K562 (cell line): ENCODE measurements around the gene PHF21A. TPM values are rescaled to one million over a fixed set of nuclear protein-coding genes. Genes with fewer than 3 reads are reported as not detected.
A peak's percentile ranks its signal among the peaks of the same experiment; 100 is the strongest.

Source experiments
- ARID1B ChIP-seq: fragments of 450-650 bp; IDR thresholded peaks from 2 replicates; pipeline ENCODE4 v1.6.1; 2016; ENCODE audit warnings: antibody characterized with exemption, mild to moderate bottlenecking, inconsistent platforms
- CBFA2T3 ChIP-seq: fragments of 450-650 bp; IDR thresholded peaks from 2 replicates; pipeline ENCODE4 v1.6.1; 2017
- CEBPB ChIP-seq: fragments of 450-650 bp; IDR thresholded peaks from 2 replicates; pipeline ENCODE4 v1.6.1; 2016; ENCODE audit warnings: missing genetic modification characterization, missing compliant biosample characterization
- CXXC5 ChIP-seq: fragments of 250-450 bp; sonication (Bioruptor Pico); IDR thresholded peaks from 2 replicates; pipeline ENCODE4 v1.8.0; 2022; ENCODE audit warnings: inconsistent platforms, mild to moderate bottlenecking, moderate library complexity
- MEIS2 ChIP-seq: fragments of 450-650 bp; IDR thresholded peaks from 2 replicates; pipeline ENCODE4 v1.6.1; 2014; ENCODE audit warnings: mild to moderate bottlenecking; ENCODE audit not compliant: partially characterized antibody
- NEUROD1 ChIP-seq: fragments of 150-350 bp; IDR thresholded peaks from 2 replicates; pipeline ENCODE4 v1.6.1; 2014; ENCODE audit warnings: borderline replicate concordance, low read length, low read depth; ENCODE audit not compliant: partially characterized antibody
- NUFIP1 ChIP-seq: fragments of 450-650 bp; IDR thresholded peaks from 2 replicates; pipeline ENCODE4 v1.6.1; 2018; ENCODE audit not compliant: partially characterized antibody
- PBX2 ChIP-seq, 2 experiments: IDR thresholded peaks in 1 of 2; conservative IDR thresholded peaks in 1 of 2; 2 replicates each; pipeline ENCODE4 v1.6.1; 2016; ENCODE audit warnings: low read depth in 2 of 2, mild to moderate bottlenecking in 1 of 2, missing compliant biosample characterization in 1 of 2, missing genetic modification characterization in 1 of 2, moderate library complexity in 1 of 2
- TRIM24 ChIP-seq, 2 experiments: fragments of 450-650 bp; IDR thresholded peaks; 2 replicates each; pipeline ENCODE4 v1.6.1; 2016
- U2AF1 ChIP-seq: fragments of 200-400 bp; formaldehyde crosslinking; optimal IDR thresholded peaks from 2 replicates; pipeline ENCODE3; 2017; ENCODE audit warnings: mild to moderate bottlenecking, low read depth, low read length, moderate library complexity
- ZNF655 ChIP-seq: fragments of 250-450 bp; sonication (Bioruptor Pico); IDR thresholded peaks from 2 replicates; pipeline ENCODE4 v1.5.0; 2021
- ZNF717 ChIP-seq: fragments of 250-450 bp; sonication (Bioruptor Pico); IDR thresholded peaks from 2 replicates; pipeline ENCODE4 v1.5.0; 2021
- polyA plus RNA-seq, 8 experiments: library from polyadenylated mRNA; depleted of rRNA in 4 of 8; stranded (reverse) in 5 of 8; unstranded in 3 of 8; fragments of >200 nt; fragmentation: Nextera tagmentation in 2 of 8; fragmentation: Illumina TruSeq in 1 of 8; extraction: Ambion mirVana in 2 of 8; extraction: Trizol in 1 of 8; gene quantifications; 2 replicates each; pipeline versions ENCODE4 v1.2.1 to v1.2.3, GENCODE V29; 2011 to 2014; ENCODE audit warnings: inconsistent platforms in 1 of 8, missing spikeins in 1 of 8
- total RNA-seq, 7 experiments: library from RNA; depleted of rRNA in 6 of 7; stranded (reverse); fragments of >200 nt in 6 of 7; fragmentation: Illumina TruSeq in 2 of 7; extraction: Trizol in 2 of 7; gene quantifications; 2 replicates each; pipeline versions ENCODE4 v1.2.1 to v1.2.3, GENCODE V29; 2011 to 2021; ENCODE audit warnings: low replicate concordance in 1 of 7

Gene PHF21A
- total and polyA plus RNA-seq, 9 of the 15 experiments (the other 6 are each of a cell fraction or from before 2014, with no cell fraction given): 1.5 to 32.4 (median 10.7) TPM

- peak; percentile 85 for TF ChIP-seq MEIS2
- TF ChIP-seq CXXC5 (CRISPR knock-in tag): peak; percentile 33
- no peak for TF ChIP-seq PBX2 (CRISPR knock-in tag; IDR thresholded peaks at IDR 0.05; ENCODE audit: low read depth)
- TF ChIP-seq PBX2 (tag; conservative IDR thresholded peaks at IDR 0.05; ENCODE audit: low read depth): peak; percentile 66
- no peak for TF ChIP-seq NEUROD1
- TF ChIP-seq TRIM24 (IDR thresholded peaks at IDR 0.05): no peak
- TF ChIP-seq CEBPB: peak; percentile 73
- TF ChIP-seq ZNF717 (CRISPR knock-in tag): no peak
- TF ChIP-seq ZNF655 (CRISPR knock-in tag): no peak
- TF ChIP-seq CBFA2T3: peak; percentile 70
- TF ChIP-seq NUFIP1: no peak
- peak; percentile 61 for TF ChIP-seq ARID1B
- TF ChIP-seq U2AF1: no peak
Observed at GRCh38 chr11:46009647-46010046, 111.6 kb downstream of the PHF21A start (continued).
